H1 (cell line): ENCODE data around the gene CCDC116. TPM values are rescaled to one million over a fixed set of nuclear protein-coding genes. Genes with fewer than 3 reads are reported as not detected.
A peak's percentile ranks its signal among the peaks of the same experiment; 100 is the strongest.

ENCODE experiments used
- CTCF ChIA-PET: fragments of 300-600 bp; sonication (Branson Sonifier 250); formaldehyde crosslinking; loops from one replicate; lab custom pipeline; 2021; ENCODE audit not compliant: partially characterized antibody; lab: Charles Lee
- POLR2A ChIA-PET: fragments of 300-600 bp; sonication (Branson Sonifier 250); formaldehyde crosslinking; loops from one replicate; lab custom pipeline; 2021; ENCODE audit warnings: inconsistent platforms; ENCODE audit not compliant: partially characterized antibody; lab: Charles Lee
- DNase-seq, 2 experiments: peaks; one replicate each; pipeline versions ENCODE4 v3.0.0 to v3.0.0-alpha.2; 2010 to 2022; ENCODE audit warnings: low spot score in 2 of 2, low read depth in 1 of 2, mixed read lengths in 1 of 2
- FAIRE-seq: peaks from 2 replicates; lab custom pipeline; 2011; peaks lifted over from hg19 to GRCh38; lab: Jason Lieb, UNC
- H2AFZ ChIP-seq: 2 replicates; pipeline ENCODE4 v1.8.1; 2012; ENCODE audit warnings: low read length, inconsistent platforms
- H2AK5ac ChIP-seq: 2 replicates; pipeline ENCODE4 v1.6.1; 2013; ENCODE audit warnings: low read depth, low read length
- H2BK120ac ChIP-seq: replicated peaks from 2 replicates; pipeline ENCODE3; 2013; ENCODE audit warnings: low read depth, low read length, inconsistent platforms
- H2BK12ac ChIP-seq: 2 replicates; pipeline ENCODE4 v1.6.1; 2013; ENCODE audit warnings: low read depth, low read length
- H2BK15ac ChIP-seq: 2 replicates; pipeline ENCODE4 v1.6.1; 2013; ENCODE audit warnings: low read length
- H2BK20ac ChIP-seq: 2 replicates; pipeline ENCODE4 v1.6.1; 2013; ENCODE audit warnings: low read length
- H2BK5ac ChIP-seq: 2 replicates; pipeline ENCODE4 v1.6.1; 2013; ENCODE audit warnings: low read depth, low read length
- H3K14ac ChIP-seq: 2 replicates; pipeline ENCODE4 v1.6.1; 2013; ENCODE audit warnings: inconsistent platforms; ENCODE audit not compliant: insufficient read length
- H3K18ac ChIP-seq: 2 replicates; pipeline ENCODE4 v1.6.1; 2013; ENCODE audit warnings: low read length; ENCODE audit errors: extremely low read depth
- H3K23ac ChIP-seq: 2 replicates; pipeline ENCODE4 v1.6.1; 2013; ENCODE audit warnings: inconsistent platforms; ENCODE audit not compliant: insufficient read length
- H3K23me2 ChIP-seq: 2 replicates; pipeline ENCODE4 v1.6.1; 2013; ENCODE audit warnings: low read depth, low read length
- H3K27ac ChIP-seq: 2 replicates; pipeline ENCODE4 v1.6.1; 2011; ENCODE audit warnings: low read depth, low read length, inconsistent platforms
- H3K27me3 ChIP-seq, 4 experiments: replicated peaks in 1 of 4; 1 replicate in 1 of 4; 2 replicates in 3 of 4; pipeline versions ENCODE4 v1.6.1 to v1.8.1; 2011 to 2013; ENCODE audit warnings: low read length in 3 of 4, mild to moderate bottlenecking in 3 of 4, inconsistent platforms in 2 of 4, mixed read lengths in 2 of 4, moderate library complexity in 1 of 4; ENCODE audit not compliant: control insufficient read depth in 3 of 4, insufficient read depth in 3 of 4; ENCODE audit errors: extremely low read depth in 1 of 4
- H3K36me3 ChIP-seq, 4 experiments: 2 replicates each; pipeline versions ENCODE4 v1.6.1 to v1.8.1; 2011 to 2013; ENCODE audit warnings: mild to moderate bottlenecking in 4 of 4, low read length in 3 of 4, moderate library complexity in 2 of 4, control low read depth in 1 of 4, inconsistent platforms in 1 of 4; ENCODE audit not compliant: insufficient read depth in 4 of 4, control insufficient read depth in 2 of 4
- H3K4ac ChIP-seq: replicated peaks from 2 replicates; pipeline ENCODE3; 2013; ENCODE audit warnings: low read length, low read depth, mixed read lengths, inconsistent platforms; ENCODE audit not compliant: insufficient read length
- H3K4me1 ChIP-seq, 4 experiments: replicated peaks in 1 of 4; 1 replicate in 1 of 4; 2 replicates in 3 of 4; pipeline versions ENCODE4 v1.6.1 to v1.8.1; 2011 to 2013; ENCODE audit warnings: low read length in 3 of 4, inconsistent platforms in 2 of 4, mixed read lengths in 1 of 4; ENCODE audit not compliant: insufficient read depth in 4 of 4, control insufficient read depth in 3 of 4
- H3K4me2 ChIP-seq, 2 experiments: 2 replicates each; pipeline versions ENCODE4 v1.6.1 to v1.8.1; 2011 to 2013; ENCODE audit warnings: low read depth in 2 of 2, low read length in 2 of 2, control low read depth in 1 of 2, inconsistent platforms in 1 of 2, mild to moderate bottlenecking in 1 of 2; ENCODE audit not compliant: insufficient read depth in 1 of 2
- H3K4me3 ChIP-seq, 4 experiments: fragments of 200-600, 300-600 bp in 1 of 4; sonication (generic), shearing (Covaris generic), sonication (Bioruptor Twin) in 1 of 4; 2 replicates each; pipeline versions ENCODE4 v1.5.1 to v1.8.1; 2011 to 2016; ENCODE audit warnings: low read length in 4 of 4, low read depth in 3 of 4, control low read depth in 2 of 4, inconsistent platforms in 2 of 4, mild to moderate bottlenecking in 2 of 4, mixed read lengths in 1 of 4, moderate library complexity in 1 of 4; ENCODE audit not compliant: insufficient read depth in 2 of 4; ENCODE audit errors: extremely low read depth in 1 of 4
- H3K56ac ChIP-seq: replicated peaks from 2 replicates; pipeline ENCODE3; 2013; ENCODE audit warnings: low read depth, mild to moderate bottlenecking, mixed read lengths, low read length, inconsistent platforms; ENCODE audit not compliant: insufficient read length
- H3K79me1 ChIP-seq: 2 replicates; pipeline ENCODE4 v1.6.1; 2013; ENCODE audit warnings: low read depth, low read length, control low read depth
- H3K79me2 ChIP-seq, 2 experiments: 2 replicates each; pipeline versions ENCODE4 v1.6.1 to v1.8.1; 2012 to 2013; ENCODE audit warnings: low read length in 2 of 2, mild to moderate bottlenecking in 2 of 2, inconsistent platforms in 1 of 2; ENCODE audit not compliant: insufficient read depth in 2 of 2, control insufficient read depth in 1 of 2
- H3K9ac ChIP-seq, 4 experiments: replicated peaks in 1 of 4; 1 replicate in 1 of 4; 2 replicates in 3 of 4; pipeline versions ENCODE4 v1.6.1 to v1.8.1; 2011 to 2013; ENCODE audit warnings: low read depth in 3 of 4, low read length in 3 of 4, control low read depth in 2 of 4, mild to moderate bottlenecking in 2 of 4, moderate library complexity in 2 of 4, inconsistent platforms in 1 of 4; ENCODE audit errors: extremely low read depth in 1 of 4
- H3K9me3 ChIP-seq, 2 experiments: 2 replicates each; pipeline versions ENCODE4 v1.6.1 to v1.8.1; 2012 to 2013; ENCODE audit warnings: mild to moderate bottlenecking in 2 of 2, moderate library complexity in 2 of 2, control low read depth in 1 of 2, inconsistent platforms in 1 of 2, low read depth in 1 of 2, low read length in 1 of 2, mixed read lengths in 1 of 2; ENCODE audit not compliant: insufficient read depth in 2 of 2
- H4K20me1 ChIP-seq, 2 experiments: replicated peaks in 1 of 2; 2 replicates each; pipeline versions ENCODE3 to v1.8.1; 2011 to 2013; ENCODE audit warnings: inconsistent platforms in 2 of 2, low read length in 2 of 2, mild to moderate bottlenecking in 1 of 2; ENCODE audit not compliant: insufficient read depth in 2 of 2, control insufficient read depth in 1 of 2
- H4K5ac ChIP-seq: 2 replicates; pipeline ENCODE4 v1.6.1; 2013; ENCODE audit warnings: low read length, low read depth, mixed read lengths, inconsistent platforms; ENCODE audit not compliant: insufficient read length
- H4K8ac ChIP-seq: 2 replicates; pipeline ENCODE4 v1.8.0; 2013; ENCODE audit warnings: mild to moderate bottlenecking, moderate library complexity, low read length, inconsistent platforms; ENCODE audit not compliant: insufficient read depth; ENCODE audit errors: extremely low read depth
- H4K91ac ChIP-seq: replicated peaks from 2 replicates; pipeline ENCODE3; 2013; ENCODE audit warnings: low read length, mixed read lengths, inconsistent platforms; ENCODE audit not compliant: insufficient read length
- ASH2L ChIP-seq: fragments of 200-600, 300-600 bp; sonication (generic); IDR thresholded peaks from one replicate; pipeline ENCODE4 v1.7.1; 2017; ENCODE audit warnings: low read length
- BACH1 ChIP-seq: IDR thresholded peaks from 2 replicates; pipeline ENCODE4 v1.6.1; 2012; ENCODE audit warnings: low read length, improper control_type of control experiment
- CHD1 ChIP-seq: IDR thresholded peaks from 2 replicates; pipeline ENCODE4 v1.6.1; 2012; ENCODE audit warnings: low read depth, low read length, improper control_type of control experiment
- CTCF ChIP-seq, 3 experiments: IDR thresholded peaks; 1 replicate in 2 of 3; 2 replicates in 1 of 3; pipeline versions ENCODE4 v1.5.1 to v1.6.1; 2011; ENCODE audit warnings: low read length in 3 of 3, mild to moderate bottlenecking in 3 of 3, inconsistent platforms in 2 of 3, low read depth in 1 of 3, moderate library complexity in 1 of 3; ENCODE audit not compliant: insufficient read depth in 1 of 3; ENCODE audit errors: control extremely low read depth in 1 of 3
- MAX ChIP-seq: IDR thresholded peaks from 2 replicates; pipeline ENCODE4 v1.6.1; 2012; ENCODE audit warnings: inconsistent platforms
- POLR2AphosphoS5 ChIP-seq: IDR thresholded peaks from 2 replicates; pipeline ENCODE4 v1.6.1; 2011; ENCODE audit warnings: low read depth, low read length
- RFX5 ChIP-seq: IDR thresholded peaks from 2 replicates; pipeline ENCODE4 v1.6.1; 2011; ENCODE audit warnings: low read depth, low read length, improper control_type of control experiment, borderline replicate concordance
- TCF12 ChIP-seq: IDR thresholded peaks from 2 replicates; pipeline ENCODE4 v1.6.1; 2011; ENCODE audit warnings: low read depth, mild to moderate bottlenecking, low read length
- WGBS, 2 experiments: shearing (Covaris generic) in 1 of 2; methylation state at CpG; one replicate each; pipeline versions ENCODE4 v1.1.6 to v1.1.7; 2013 to 2015; ENCODE audit warnings: low lambda C conversion rate in 2 of 2, mixed read lengths in 2 of 2, inconsistent platforms in 1 of 2, low coverage in 1 of 2, missing lambda C conversion rate in 1 of 2; ENCODE audit not compliant: insufficient replicate concordance in 2 of 2, insufficient coverage in 1 of 2, insufficient read length in 1 of 2; ENCODE audit errors: extremely low coverage in 1 of 2, missing lambda C conversion rate in 1 of 2; 5-methylcytosine and 5-hydroxymethylcytosine counted together
- polyA plus RNA-seq, 7 experiments: library from polyadenylated mRNA; depleted of rRNA in 3 of 7; stranded (reverse) in 5 of 7; unstranded in 2 of 7; fragments of >200 nt in 5 of 7; fragments of 200-250 nt in 2 of 7; gene quantifications; 1 replicate in 5 of 7; 2 replicates in 1 of 7; 4 replicates in 1 of 7; pipeline versions ENCODE4 v1.2.1 to v1.2.3, GENCODE V29; 2011 to 2013; ENCODE audit warnings: missing spikeins in 2 of 7, mixed read lengths in 2 of 7
- total RNA-seq: library from RNA; stranded (reverse); fragmentation: NEBNext Ultra II Directional; extraction: Animal tissue kit (Norgen Biotek cat#: 25700); gene quantifications from 2 replicates; pipeline ENCODE4 v1.2.1, GENCODE V29; 2021

The CCDC116 gene
- total and polyA plus RNA-seq, 2 of the 8 experiments (the other 6 are each of a cell fraction or from before 2014, with no cell fraction given) = 0.08 TPM; not detected in 1

- Histone ChIP-seq H3K79me1 (0 out of 2 replicates have a peak, but pooled peaks cover 5% of the 10 kb centered on the region), H3K23me2 (peaks cover 11% of the 10 kb centered on the region; the same call in 1 of the 2 replicates), H2BK20ac (no peak overlapping the region), H3K23ac (no peak overlapping the region), H2BK12ac (no peak overlapping the region), H4K8ac (peak overlapping the region; percentile 63), H3K9me3 (no peaks in the 10 kb centered on the region), H3K4me2 (peak overlapping the region; percentile 89 to 95), H3K14ac (no peak overlapping the region), H2AK5ac (no peak overlapping the region), H2BK5ac (peak overlapping the region; percentile 71; the same call in 1 of the 2 replicates), H2BK15ac (no peak overlapping the region), H3K18ac (peak overlapping the region; percentile 78), H3K4me1 (peaks cover 0 to 14% (median 6%) of the 10 kb centered on the region in 4 experiments; a peak in 6 of 7 replicates), H3K79me2 (peaks cover 0 to 4% of the 10 kb centered on the region in 2 experiments; a peak in 1 of 4 replicates), H2BK120ac (no peak overlapping the region), H4K20me1 (peaks cover 9 to 11% of the 10 kb centered on the region in 2 experiments), H4K91ac (no peak overlapping the region), H3K56ac (peak overlapping the region; percentile 10), H3K4ac (no peak overlapping the region), H3K27ac (peak overlapping the region; percentile 48; the same call in 1 of the 2 replicates), H3K27me3 (no peaks in the 10 kb centered on the region; a peak in 1 of 7 replicates), H2AFZ (no peak overlapping the region), H3K36me3 (peaks cover 10 to 18% (median 14%) of the 10 kb centered on the region in 4 experiments; a peak in 6 of 8 replicates), H3K9ac (peak overlapping the region in 1 of 4 experiments; percentile 4; a peak in 1 of 7 replicates), H4K5ac (peak overlapping the region; percentile 41), H3K4me3 (peak overlapping the region; percentile 41 to 64 (median 52))
- peak in 1 of 2 experiments; percentile 92 for DNase-seq
- CTCF ChIA-PET = interaction anchor here (0.8 to 1.7 kb wide), 5 partner anchors 11 to 33 kb away, joined by 3 to 9 read pairs (median 3); no protein-coding TSS in a partner anchor
- POLR2A ChIA-PET = interaction anchor here (0.7 to 2.2 kb wide), 17 partner anchors 8 to 264 kb away, joined by 3 to 16 read pairs (median 4); partner anchors contain the start of genes PPIL2, SDF2L1 and YDJC
- WGBS, 2 experiments = 2% methylated on average over 56 of the region's 79 CpGs; no CpG with 5 or more reads in 1 of the 2 experiments
- FAIRE-seq = no peak
- no peak for TF ChIP-seq RFX5
- peak; percentile 42 for TF ChIP-seq POLR2AphosphoS5
- peak; percentile 48; the same call in 1 of the 2 replicates for TF ChIP-seq MAX
- TF ChIP-seq CHD1 = no peak
- TF ChIP-seq CTCF (IDR thresholded peaks at IDR 0.05; ENCODE audit: control extremely low read depth in 1 of 3, insufficient read depth in 1 of 3, low read depth in 1 of 3, low read length in 3 of 3) = peak in 1 of 3 experiments; percentile 23; a peak in 1 of 4 replicates
- TF ChIP-seq BACH1 = peak; percentile 90
- peak; percentile 73 for TF ChIP-seq ASH2L
- 0 out of 2 replicates have a peak, but pooled peaks have one; percentile 11 for TF ChIP-seq TCF12
These were observed 24.9 kb downstream of the CCDC116 start for GRCh38 chr22:21657360-21658032.
